HPDE6-E6E7 (cell line): ENCODE measurements around the gene VDR.

Experiments used
- DNase-seq: peaks from one replicate; pipeline ENCODE4 v3.0.0; 2011; ENCODE audit warnings: missing footprints; ENCODE audit errors: extremely low spot score

The VDR gene

DNA sequence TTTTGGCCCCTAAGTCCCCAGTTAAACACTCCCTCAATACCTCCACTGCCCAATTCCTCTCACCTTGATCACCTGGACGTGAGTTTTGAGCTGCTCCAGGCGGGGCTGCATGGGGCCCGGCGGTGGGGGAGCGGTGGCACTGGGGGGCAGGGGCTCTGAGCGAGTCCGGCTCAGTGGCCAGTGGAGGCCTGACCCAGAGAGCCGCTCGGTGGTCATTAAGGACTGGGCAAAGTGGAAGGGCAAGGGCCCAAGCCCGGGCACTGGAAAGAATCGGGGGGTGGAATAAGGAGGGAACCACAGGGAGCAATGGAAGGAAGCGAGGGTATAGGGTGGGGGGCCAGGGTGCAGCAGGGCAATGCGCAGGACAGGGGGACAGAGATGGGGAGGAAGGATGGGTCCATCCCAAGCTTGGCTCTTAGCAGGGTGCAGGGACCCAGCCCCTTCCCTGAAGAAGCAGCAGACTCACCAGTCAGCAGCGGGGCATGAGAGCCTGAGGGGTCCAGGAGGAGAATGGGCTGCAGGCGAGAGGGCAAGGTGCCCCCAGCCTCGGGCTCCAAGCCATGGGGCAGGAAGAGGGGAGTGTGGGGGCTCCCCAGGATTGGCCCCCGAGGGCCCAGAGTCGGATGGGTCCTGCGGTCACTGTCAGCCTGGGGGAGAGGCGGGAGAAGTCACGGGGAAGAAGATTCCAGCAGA lies 109.5 kb downstream of the VDR start:
- no peak for DNase-seq

GRCh38 chr12:47794679-47795078 lies 110.1 kb downstream of the VDR start:
- DNase-seq = no peak

DNA sequence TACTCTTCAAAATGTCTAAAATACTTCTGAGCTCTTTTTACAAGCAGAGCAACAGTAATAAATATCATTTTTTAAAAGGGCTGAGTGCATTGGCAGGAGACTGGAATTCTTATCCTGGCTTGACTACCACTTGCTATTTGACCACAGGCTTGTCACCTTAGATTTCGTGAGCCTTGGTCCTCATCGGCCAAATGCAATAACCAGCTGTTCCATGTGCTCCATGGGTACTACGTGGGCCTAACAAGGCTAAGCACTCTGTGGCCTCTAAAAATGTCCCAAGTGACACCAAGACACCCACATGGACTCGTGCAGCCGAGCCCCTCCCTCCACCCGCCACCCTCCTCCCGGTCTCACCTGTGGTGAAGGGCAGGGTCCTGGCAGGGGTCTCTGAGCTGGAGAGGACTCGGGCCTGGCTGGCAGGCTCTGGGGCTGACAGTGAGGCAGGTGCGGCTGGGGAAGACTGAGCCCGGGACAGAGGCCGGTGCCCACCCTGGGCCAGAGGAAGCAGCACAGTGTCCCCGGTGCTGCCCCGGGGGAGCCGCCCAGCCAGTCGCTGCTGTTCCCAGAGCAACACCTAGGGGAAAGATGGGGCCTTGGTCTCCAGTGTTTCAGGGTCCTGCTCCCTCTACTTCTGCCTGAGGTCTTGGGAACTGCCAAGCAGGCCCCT lies 111.6 kb downstream of the VDR start:
- no peak for DNase-seq

DNA sequence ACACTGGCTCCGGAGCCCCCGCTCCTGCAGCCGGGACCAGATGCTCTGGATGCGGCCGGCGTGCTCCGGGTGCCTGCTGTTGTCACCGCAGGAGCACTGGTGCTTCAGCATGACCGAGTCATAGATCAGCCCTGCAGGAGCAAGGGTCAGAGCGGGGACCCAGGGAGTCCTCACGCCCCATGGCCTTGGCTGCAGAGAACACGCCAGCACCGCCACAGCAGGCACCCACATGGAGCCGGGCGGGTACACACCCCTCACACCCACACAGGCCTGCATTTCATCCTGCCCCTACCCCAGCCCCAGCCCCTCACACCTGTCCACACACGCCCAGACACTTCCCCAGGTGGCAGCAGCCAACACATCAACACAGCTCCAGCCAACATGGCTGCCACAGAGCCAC lies 112.9 kb downstream of the VDR start:
- no peak for DNase-seq
